IMR-90 (cell line): Measurements from ENCODE around the gene GRIA4. TPM values are rescaled to one million over a fixed set of nuclear protein-coding genes. Genes with fewer than 3 reads are reported as not detected.

Experiments
- ATAC-seq: fragments of 200-7000 bp; cut with Tn5 transposase; 2 replicates; pipeline ENCODE4 v1.9.1; 2020; ENCODE audit warnings: low read depth, mild to moderate bottlenecking, moderate library complexity
- BruUV-seq: library from RNA; stranded (reverse); fragments of 400-500 nt; replicated peaks from 2 replicates; lab custom pipeline; 2021; lab: Mats Ljungman, UMichigan
- CTCF ChIA-PET: fragments of 300-600 bp; formaldehyde crosslinking; extraction: SDS; loops from one replicate; lab custom pipeline; 2021; ENCODE audit warnings: antibody characterized with exemption; lab: Yijun Ruan, JAX
- POLR2A ChIA-PET: fragments of 300-600 bp; sonication (Branson Sonifier 250); formaldehyde crosslinking; loops from one replicate; lab custom pipeline; 2022; ENCODE audit warnings: antibody characterized with exemption; ENCODE audit not compliant: unreplicated experiment; lab: Charles Lee
- DNase-seq: peaks from one replicate; pipeline ENCODE4 v3.0.0; 2013
- H2AFZ ChIP-seq: replicated peaks from 2 replicates; pipeline ENCODE3; 2013; ENCODE audit warnings: low read length, mild to moderate bottlenecking; ENCODE audit not compliant: poor library complexity
- H2AK5ac ChIP-seq: 2 replicates; pipeline ENCODE4 v1.6.1; 2013; ENCODE audit warnings: low read depth, low read length, inconsistent platforms
- H2AK9ac ChIP-seq: replicated peaks from 2 replicates; pipeline ENCODE3; 2013; ENCODE audit warnings: mild to moderate bottlenecking, low read depth, low read length, moderate library complexity; ENCODE audit not compliant: poor library complexity
- H2BK120ac ChIP-seq: 2 replicates; pipeline ENCODE4 v1.6.1; 2013; ENCODE audit warnings: low read depth, low read length, inconsistent platforms
- H2BK15ac ChIP-seq: 3 replicates; pipeline ENCODE4 v1.6.1; 2013; ENCODE audit warnings: low read depth, low read length, inconsistent platforms
- H2BK20ac ChIP-seq: 2 replicates; pipeline ENCODE4 v1.6.1; 2013; ENCODE audit warnings: low read depth, mild to moderate bottlenecking, inconsistent platforms, low read length, moderate library complexity
- H2BK5ac ChIP-seq: 2 replicates; pipeline ENCODE4 v1.6.1; 2013; ENCODE audit warnings: mild to moderate bottlenecking, low read depth, low read length, inconsistent platforms; ENCODE audit not compliant: poor library complexity, severe bottlenecking
- H3K14ac ChIP-seq: replicated peaks from 2 replicates; pipeline ENCODE4 v1.6.1; 2013; ENCODE audit warnings: low read depth, low read length, inconsistent platforms
- H3K18ac ChIP-seq: 2 replicates; pipeline ENCODE4 v1.6.1; 2013; ENCODE audit warnings: low read depth, low read length, control low read depth
- H3K23ac ChIP-seq: 2 replicates; pipeline ENCODE4 v1.6.1; 2013; ENCODE audit warnings: low read depth, low read length, inconsistent platforms
- H3K27ac ChIP-seq: 2 replicates; pipeline ENCODE4 v1.5.1; 2013; ENCODE audit warnings: mild to moderate bottlenecking, control low read depth, low read length; ENCODE audit not compliant: insufficient read depth
- H3K27me3 ChIP-seq: 2 replicates; pipeline ENCODE4 v1.6.1; 2013; ENCODE audit warnings: low read length; ENCODE audit not compliant: control insufficient read depth, insufficient read depth
- H3K36me3 ChIP-seq: 2 replicates; pipeline ENCODE4 v1.6.1; 2013; ENCODE audit warnings: low read length, mixed read lengths; ENCODE audit not compliant: control insufficient read depth, insufficient read depth
- H3K4ac ChIP-seq: 2 replicates; pipeline ENCODE4 v1.6.1; 2013; ENCODE audit warnings: low read depth, low read length, inconsistent platforms
- H3K4me1 ChIP-seq: 2 replicates; pipeline ENCODE4 v1.6.1; 2013; ENCODE audit warnings: low read length, mixed read lengths; ENCODE audit not compliant: control insufficient read depth, insufficient read depth
- H3K4me2 ChIP-seq: 2 replicates; pipeline ENCODE4 v1.6.1; 2013; ENCODE audit warnings: low read depth, mild to moderate bottlenecking, control low read depth, low read length, moderate library complexity
- H3K4me3 ChIP-seq: 2 replicates; pipeline ENCODE4 v1.5.1; 2013; ENCODE audit warnings: low read depth, mild to moderate bottlenecking, control low read depth, low read length, moderate library complexity; ENCODE audit not compliant: insufficient read depth
- H3K56ac ChIP-seq: 2 replicates; pipeline ENCODE4 v1.6.1; 2013; ENCODE audit warnings: low read length, inconsistent platforms; ENCODE audit not compliant: insufficient read depth; ENCODE audit errors: extremely low read depth
- H3K79me1 ChIP-seq, 2 experiments: 2 replicates each; pipeline ENCODE4 v1.6.1; 2013; ENCODE audit warnings: low read length in 2 of 2, inconsistent platforms in 1 of 2, low read depth in 1 of 2
- H3K9ac ChIP-seq: 2 replicates; pipeline ENCODE4 v1.6.1; 2013; ENCODE audit warnings: low read depth, low read length, control low read depth
- H3K9me1 ChIP-seq: 2 replicates; pipeline ENCODE4 v1.6.1; 2013; ENCODE audit warnings: low read length, inconsistent platforms; ENCODE audit not compliant: insufficient read depth
- H3K9me3 ChIP-seq: 2 replicates; pipeline ENCODE4 v1.6.1; 2013; ENCODE audit warnings: low read length; ENCODE audit not compliant: control insufficient read depth, insufficient read depth
- H4K20me1 ChIP-seq: 2 replicates; pipeline ENCODE4 v1.6.1; 2013; ENCODE audit warnings: low read length, inconsistent platforms; ENCODE audit not compliant: insufficient read depth
- H4K5ac ChIP-seq: 2 replicates; pipeline ENCODE4 v1.6.1; 2013; ENCODE audit warnings: mild to moderate bottlenecking, low read depth, low read length, control low read depth
- H4K8ac ChIP-seq, 2 experiments: 2 replicates each; pipeline ENCODE4 v1.6.1; 2013; ENCODE audit warnings: low read depth in 2 of 2, low read length in 2 of 2, control low read depth in 1 of 2, inconsistent platforms in 1 of 2
- H4K91ac ChIP-seq: 2 replicates; pipeline ENCODE4 v1.6.1; 2013; ENCODE audit warnings: low read depth, low read length, inconsistent platforms; ENCODE audit not compliant: insufficient read depth
- CEBPB ChIP-seq: IDR thresholded peaks from 2 replicates; pipeline ENCODE4 v1.6.1; 2012; ENCODE audit warnings: low read depth, low read length, improper control_type of control experiment
- CTCF ChIP-seq: conservative IDR thresholded peaks from 2 replicates; pipeline ENCODE4 v1.5.1; 2012; ENCODE audit warnings: mild to moderate bottlenecking, low read depth, low read length, improper control_type of control experiment
- FOS ChIP-seq: fragments of 150-350 bp; IDR thresholded peaks from 2 replicates; pipeline ENCODE4 v1.6.1; 2016; ENCODE audit warnings: low read depth, low read length
- MAZ ChIP-seq: IDR thresholded peaks from 2 replicates; pipeline ENCODE4 v1.6.1; 2012; ENCODE audit warnings: low read depth, mild to moderate bottlenecking, low read length, improper control_type of control experiment, moderate library complexity, borderline replicate concordance
- MXI1 ChIP-seq: IDR thresholded peaks from 2 replicates; pipeline ENCODE4 v1.6.1; 2012; ENCODE audit warnings: low read depth, mild to moderate bottlenecking, low read length, moderate library complexity, borderline replicate concordance
- NFE2L2 ChIP-seq: fragments of 150-350 bp; IDR thresholded peaks from 2 replicates; pipeline ENCODE4 v1.6.1; 2016; ENCODE audit warnings: low read depth, mild to moderate bottlenecking, low read length
- SMC3 ChIP-seq: fragments of 150-350 bp; IDR thresholded peaks from 2 replicates; pipeline ENCODE4 v1.6.1; 2016; ENCODE audit warnings: low read depth, mild to moderate bottlenecking, antibody characterized with exemption, low read length, moderate library complexity
- USF2 ChIP-seq: fragments of 150-350 bp; IDR thresholded peaks from 2 replicates; pipeline ENCODE4 v1.6.1; 2017; ENCODE audit warnings: mild to moderate bottlenecking, antibody characterized with exemption, low read length, low read depth
- dilution Hi-C: fragments of 300-500 bp; cut with HindIII; formaldehyde crosslinking; loops from one replicate; pipeline ENCODE4 v1.14.3; 2018; ENCODE audit warnings: low sequenced_read_pairs; ENCODE audit not compliant: unreplicated experiment
- in situ Hi-C: fragments of 300-500 bp; cut with MboI; formaldehyde crosslinking; loops from 3 replicates; pipeline ENCODE4 v1.14.3; 2019; ENCODE audit warnings: low sequenced_read_pairs, inconsistent platforms, mixed read lengths
- intact Hi-C: fragments of 100-400 bp; cut with micrococcal nuclease; formaldehyde crosslinking; loops from 2 replicates; pipeline ENCODE4 v1.10.0; 2022
- polyA plus RNA-seq, 3 experiments: library from polyadenylated mRNA; depleted of rRNA; stranded (reverse); fragments of >200 nt; gene quantifications; 2 replicates each; pipeline ENCODE4 v1.2.3, GENCODE V29; 2012; ENCODE audit warnings: low replicate concordance in 1 of 3
- total RNA-seq: library from RNA; depleted of rRNA; stranded (reverse); fragments of >200 nt; gene quantifications from 2 replicates; pipeline ENCODE4 v1.2.3, GENCODE V29; 2012

Gene GRIA4
- total and polyA plus RNA-seq, 2 of the 4 experiments (the other 2 are of a cell fraction) = 0.36 to 1.0 TPM

GRCh38 chr11:105641433-105641832, 31.6 kb downstream of the GRIA4 start:
- Histone ChIP-seq H3K4ac (no peak overlapping the region), H2BK20ac (no peak overlapping the region), H3K79me1 (no peaks in the 10 kb centered on the region), H4K8ac (no peak overlapping the region), H3K4me2 (no peak overlapping the region), H2BK5ac (no peak overlapping the region), H3K4me3 (no peak overlapping the region), H2AK5ac (no peak overlapping the region), H4K91ac (no peak overlapping the region), H3K14ac (no peak overlapping the region), H3K9ac (no peak overlapping the region), H3K27me3 (no peaks in the 10 kb centered on the region), H4K20me1 (no peaks in the 10 kb centered on the region), H2AK9ac (no peak overlapping the region), H3K23ac (no peak overlapping the region), H3K18ac (no peak overlapping the region), H2BK15ac (no peak overlapping the region), H3K4me1 (no peaks in the 10 kb centered on the region), H3K9me3 (no peaks in the 10 kb centered on the region), H4K5ac (no peak overlapping the region), H2AFZ (no peak overlapping the region), H3K27ac (no peak overlapping the region), H3K36me3 (no peaks in the 10 kb centered on the region), H3K9me1 (no peaks in the 10 kb centered on the region), H3K56ac (no peak overlapping the region), H2BK120ac (no peak overlapping the region)
- peak; percentile 17 for DNase-seq
- ChIA-PET CTCF (interaction anchor here (0.6 kb wide), 1 partner anchor 1618 kb away, joined by 3 read pairs; no protein-coding TSS in a partner anchor), POLR2A (no interaction called here)
- BruUV-seq = no TSS peak
- TF ChIP-seq USF2 = no peak
- TF ChIP-seq MXI1 = no peak
- TF ChIP-seq SMC3 = no peak
- TF ChIP-seq CEBPB = no peak
- no peak for TF ChIP-seq FOS
- TF ChIP-seq MAZ = no peak
- TF ChIP-seq CTCF = no peak
- TF ChIP-seq NFE2L2 = no peak
- intact Hi-C loops (no loop called here), dilution Hi-C loops (no loop called here), in situ Hi-C loops (no loop called here)
- no peak for ATAC-seq
